Prostate gland (tissue), 2 donors: ENCODE data around the gene DDAH1. TPM values are rescaled to one million over a fixed set of nuclear protein-coding genes. Genes with fewer than 3 reads are reported as not detected.
A peak's percentile ranks its signal among the peaks of the same experiment; 100 is the strongest.

Source experiments
- DNase-seq: peaks from one replicate; pipeline ENCODE4 v3.0.0-alpha.2; 2019; ENCODE audit warnings: low spot score
- H3K27ac ChIP-seq, 2 donors: fragments of 200-600 bp; sonication (generic); 2 replicates each; pipeline ENCODE4 v1.5.1; 2017 to 2019
- H3K27me3 ChIP-seq: fragments of 200-600 bp; sonication (generic); replicated peaks from 2 replicates; pipeline ENCODE4 v1.5.1; 2019; ENCODE audit not compliant: insufficient read depth
- H3K36me3 ChIP-seq, 2 donors: fragments of 200-600 bp; sonication (generic); 1 replicate in 1 of 2; 2 replicates in 1 of 2; pipeline versions ENCODE4 v1.5.1 to v1.8.1; 2017 to 2019
- H3K4me1 ChIP-seq: fragments of 200-600 bp; sonication (generic); replicated peaks from 2 replicates; pipeline ENCODE4 v1.5.1; 2019
- H3K4me3 ChIP-seq, 2 donors: fragments of 200-600 bp; sonication (generic); 2 replicates each; pipeline ENCODE4 v1.5.1; 2017 to 2019
- H3K9me3 ChIP-seq: fragments of 200-600 bp; sonication (generic); 2 replicates; pipeline ENCODE4 v1.5.1; 2017
- CTCF ChIP-seq, 4 experiments: fragments of 200-600 bp in 2 of 4; fragments of 450-650 bp in 2 of 4; sonication (generic) in 2 of 4; IDR thresholded peaks; 1 replicate in 3 of 4; 2 replicates in 1 of 4; pipeline ENCODE4 v1.5.1; 2016 to 2019; ENCODE audit warnings: antibody characterized with exemption in 4 of 4, mild to moderate bottlenecking in 2 of 4, moderate library complexity in 2 of 4
- POLR2A ChIP-seq: fragments of 450-650 bp; IDR thresholded peaks from one replicate; pipeline ENCODE4 v1.6.1; 2016; ENCODE audit warnings: antibody characterized with exemption, mild to moderate bottlenecking
- POLR2AphosphoS5 ChIP-seq: sonication (generic); formaldehyde crosslinking; IDR thresholded peaks from one replicate; pipeline ENCODE4 v1.6.1; 2017; ENCODE audit warnings: antibody characterized with exemption
- WGBS: methylation state at CpG from one replicate; pipeline ENCODE4 v1.1.5; 2018; 5-methylcytosine and 5-hydroxymethylcytosine counted together
- intact Hi-C: fragments of 100-400 bp; cut with DNase I; formaldehyde crosslinking; loops from one replicate; pipeline ENCODE4 v1.14.2; 2022
- total RNA-seq, 2 donors: library from RNA; depleted of rRNA; stranded (reverse); fragments of >200 nt; gene quantifications; one replicate each; pipeline ENCODE4 v1.1.0, GENCODE V29; 2016

Gene DDAH1
- total RNA-seq, 2 donors from 2014 or later = 61.6 to 70.7 TPM

DNA sequence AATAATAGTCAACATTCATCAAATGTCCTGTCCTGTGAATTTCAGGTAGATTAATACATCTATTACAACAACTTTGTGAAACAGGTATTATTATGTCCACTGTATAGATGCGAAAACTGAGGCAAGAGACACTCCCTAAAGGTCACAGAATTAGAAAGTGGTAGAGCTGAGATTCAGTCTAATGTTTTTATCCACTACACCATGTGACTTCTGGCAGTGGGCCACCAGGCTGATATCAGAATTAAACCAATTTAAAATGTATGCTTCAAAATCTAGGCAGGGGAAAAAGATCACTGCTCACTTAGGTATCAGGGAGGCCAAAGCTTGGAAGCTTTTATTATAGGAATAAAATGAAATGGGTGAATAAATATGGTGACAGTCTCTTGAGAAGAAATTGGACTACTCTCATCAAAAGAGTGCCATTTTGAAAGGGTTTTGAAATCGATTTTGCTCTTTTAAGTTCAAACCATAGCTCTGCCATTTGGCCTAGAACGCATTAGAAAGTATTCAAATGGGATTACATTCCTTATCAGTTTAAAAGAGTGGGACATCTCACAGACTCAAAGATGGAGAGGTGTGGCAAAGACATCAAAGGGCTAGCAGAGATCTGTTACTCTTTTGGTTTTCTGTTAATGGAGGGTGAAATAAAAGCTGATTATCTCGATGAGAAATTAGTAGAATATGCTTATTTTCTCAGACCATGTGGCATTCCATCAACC lies 1.9 kb downstream of the DDAH1 start:
- H3K4me1 ChIP-seq = no peaks in the 10 kb centered on the region
- no peak overlapping the region for H3K4me3 ChIP-seq
- WGBS = 92% methylated on average over 4 of the region's 4 CpGs
- no peak for DNase-seq
- H3K36me3 ChIP-seq = no peaks in the 10 kb centered on the region
- H3K27ac ChIP-seq = no peak overlapping the region
- TF ChIP-seq CTCF (IDR thresholded peaks at IDR 0.05) = no peak
- no peak for TF ChIP-seq POLR2A
- TF ChIP-seq POLR2AphosphoS5 = no peak
- intact Hi-C loops = no loop called here
- H3K9me3 ChIP-seq = no peaks in the 10 kb centered on the region
- H3K27me3 ChIP-seq = no peaks in the 10 kb centered on the region

GRCh38 chr1:85461216-85461918 lies 3.6 kb downstream of the DDAH1 start:
- intact Hi-C loops = no loop called here
- WGBS = 32% methylated on average over 5 of the region's 5 CpGs
- no peak for DNase-seq
- Histone ChIP-seq H3K36me3 (no peaks in the 10 kb centered on the region), H3K9me3 (no peaks in the 10 kb centered on the region), H3K27me3 (no peaks in the 10 kb centered on the region), H3K4me3 (no peak overlapping the region), H3K27ac (peak overlapping the region; percentile 35 to 56), H3K4me1 (no peaks in the 10 kb centered on the region)
- no peak for TF ChIP-seq POLR2AphosphoS5
- no peak for TF ChIP-seq CTCF (IDR thresholded peaks at IDR 0.05)
- TF ChIP-seq POLR2A = no peak

DNA sequence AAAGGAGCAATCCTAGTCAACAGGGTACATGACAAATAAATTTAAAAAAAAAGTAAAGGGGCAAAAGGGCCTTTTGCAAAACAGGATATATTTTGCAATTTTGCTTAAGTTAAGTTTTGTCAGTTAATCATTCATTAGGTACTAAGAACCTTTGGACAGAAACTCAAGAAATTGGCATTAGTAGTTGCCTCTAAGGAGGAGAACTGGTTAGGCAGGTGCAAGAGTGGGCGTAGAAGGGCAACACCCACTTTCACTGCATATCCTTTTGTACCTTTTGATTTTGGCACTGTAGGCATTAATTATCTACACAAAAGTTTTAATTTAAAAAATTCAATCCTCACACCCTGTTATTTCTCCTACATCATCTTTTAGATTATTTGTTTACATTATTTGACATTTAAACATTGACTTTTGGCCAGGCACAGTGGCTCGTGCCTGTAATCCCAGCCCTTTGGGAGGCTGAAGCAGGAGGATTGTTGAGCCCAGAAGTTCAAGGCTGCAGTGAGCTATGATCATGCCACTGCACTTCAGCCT lies 4.3 kb downstream of the DDAH1 start:
- Histone ChIP-seq H3K27ac (peak overlapping the region; percentile 35 to 56), H3K9me3 (no peaks in the 10 kb centered on the region), H3K36me3 (no peaks in the 10 kb centered on the region), H3K4me3 (no peak overlapping the region), H3K27me3 (no peaks in the 10 kb centered on the region), H3K4me1 (no peaks in the 10 kb centered on the region)
- WGBS = 38% methylated on average over 2 of the region's 2 CpGs
- TF ChIP-seq POLR2AphosphoS5 = peak; percentile 65
- no peak for TF ChIP-seq POLR2A
- peak; percentile 58 for DNase-seq
- intact Hi-C loops = no loop called here

- 1% methylated on average over 2 of the region's 2 CpGs for WGBS
- DNase-seq = no peak
- intact Hi-C loops = no loop called here
Measured at GRCh38 chr1:85459290-85459689, 5.7 kb downstream of the DDAH1 start.

More at GRCh38 chr1:85459290-85459689, 5.7 kb downstream of the DDAH1 start:
- no peak overlapping the region for H3K27ac ChIP-seq
- no peaks in the 10 kb centered on the region for H3K27me3 ChIP-seq
- H3K36me3 ChIP-seq = no peaks in the 10 kb centered on the region
- no peak overlapping the region for H3K4me3 ChIP-seq
- no peaks in the 10 kb centered on the region for H3K9me3 ChIP-seq
- no peak for TF ChIP-seq CTCF (IDR thresholded peaks at IDR 0.05)
- TF ChIP-seq POLR2A = no peak
- no peak for TF ChIP-seq POLR2AphosphoS5
- H3K4me1 ChIP-seq = no peaks in the 10 kb centered on the region
